NCI-H1694 treated with DMSO at 0.1 percent for 48 hours (cell line): Measurements from ENCODE around the gene DSTN.

Experiments used
- DNase-seq: peaks from one replicate; lab custom pipeline; 2025; lab: John Stamatoyannopoulos, UW

Gene DSTN

DNA sequence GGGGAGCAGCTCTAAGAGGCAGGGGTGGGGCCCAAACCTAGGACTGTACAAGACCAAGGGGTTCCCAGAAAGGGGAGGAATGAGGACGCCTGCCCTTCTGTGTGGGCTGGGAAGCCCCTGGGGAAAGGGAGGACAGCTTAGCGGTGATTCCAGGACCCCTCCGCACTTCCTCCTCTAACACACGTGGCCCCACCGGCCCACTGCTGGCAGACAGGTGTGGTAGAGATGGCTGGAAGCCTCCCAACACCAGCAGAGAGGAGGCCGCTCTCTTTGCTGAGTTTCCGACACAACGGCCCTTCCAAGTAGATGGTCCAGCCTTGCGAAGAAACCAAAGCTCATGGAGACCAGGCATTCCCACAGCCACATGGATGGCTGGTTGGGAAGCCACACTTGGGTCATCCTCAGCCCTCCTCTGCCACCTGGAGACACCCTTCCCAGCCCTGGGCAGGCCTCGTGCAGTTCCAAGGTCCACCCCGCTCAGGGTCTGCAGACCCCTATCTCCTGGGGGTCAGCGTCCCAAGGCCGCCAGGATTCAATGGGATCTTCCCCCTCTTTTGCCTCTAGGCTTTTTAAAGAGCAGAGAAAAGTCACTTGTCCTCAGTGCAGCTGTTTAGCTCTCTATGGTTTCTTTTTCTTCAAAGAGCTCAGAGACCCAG, 68.2 kb downstream of the DSTN start:
- no peak for DNase-seq

DNA sequence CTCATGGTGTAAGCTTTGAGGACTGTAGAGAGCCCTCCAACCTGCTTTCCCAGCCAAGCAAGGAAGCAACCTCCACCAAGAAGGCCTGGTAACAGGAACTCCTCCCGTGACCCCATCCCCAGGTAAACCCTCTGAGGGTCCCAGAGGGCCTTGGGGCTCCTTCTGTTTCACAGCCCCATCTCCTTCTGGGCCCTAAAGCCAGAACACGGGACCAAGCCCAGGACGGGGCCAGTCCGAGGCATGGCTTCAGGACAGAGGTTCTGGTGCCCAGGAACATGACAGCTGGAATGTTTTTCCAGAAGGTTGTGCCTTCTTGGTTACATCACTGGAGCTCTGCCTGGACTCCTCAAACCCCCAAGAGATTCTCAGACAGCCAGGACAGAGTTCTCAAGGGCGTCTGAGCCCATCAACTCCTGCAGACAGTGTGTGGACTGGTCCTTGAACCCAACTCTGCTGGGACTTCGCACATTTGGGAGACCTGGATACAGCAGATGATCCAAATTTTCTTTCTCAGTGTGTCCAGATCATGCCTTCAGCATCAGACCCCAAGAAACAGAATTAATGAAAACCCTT, 69.0 kb downstream of the DSTN start:
- DNase-seq: no peak

DNA sequence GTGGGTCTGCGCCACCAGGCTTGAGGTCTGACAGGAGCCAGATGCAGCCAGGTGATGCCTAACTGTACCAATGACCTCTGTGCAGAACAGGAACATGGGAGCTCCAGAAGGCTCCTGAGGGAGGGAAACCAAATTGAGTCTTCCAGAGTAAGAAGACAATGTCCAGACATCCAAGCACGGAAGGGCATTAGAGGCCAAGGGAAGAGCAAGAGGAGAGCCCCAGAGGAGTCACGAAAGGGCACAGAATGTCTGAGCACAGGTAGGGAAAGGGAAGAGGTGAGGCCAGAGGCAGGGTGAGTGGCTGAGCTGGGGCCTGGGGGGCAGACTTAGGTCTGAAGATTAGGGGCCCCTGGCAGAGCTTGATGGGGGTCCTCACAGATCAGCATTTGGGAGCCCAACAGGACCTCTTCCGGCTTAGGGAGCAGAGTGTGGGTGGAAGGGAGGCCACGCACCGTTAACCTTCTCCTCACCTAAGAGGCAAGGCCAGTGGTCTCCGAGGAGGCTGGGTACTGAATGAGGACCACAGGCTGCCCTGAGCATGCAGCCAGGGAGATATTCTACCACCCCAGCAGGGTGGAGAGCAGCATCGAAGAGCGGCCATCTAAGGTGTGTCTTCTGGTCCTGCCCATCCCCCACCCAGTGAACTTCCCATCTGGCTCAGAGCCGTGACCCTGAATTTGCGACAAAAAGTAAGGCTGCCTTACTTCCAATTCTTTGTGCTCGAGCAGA, 70.4 kb downstream of the DSTN start:
- DNase-seq: no peak

DNA sequence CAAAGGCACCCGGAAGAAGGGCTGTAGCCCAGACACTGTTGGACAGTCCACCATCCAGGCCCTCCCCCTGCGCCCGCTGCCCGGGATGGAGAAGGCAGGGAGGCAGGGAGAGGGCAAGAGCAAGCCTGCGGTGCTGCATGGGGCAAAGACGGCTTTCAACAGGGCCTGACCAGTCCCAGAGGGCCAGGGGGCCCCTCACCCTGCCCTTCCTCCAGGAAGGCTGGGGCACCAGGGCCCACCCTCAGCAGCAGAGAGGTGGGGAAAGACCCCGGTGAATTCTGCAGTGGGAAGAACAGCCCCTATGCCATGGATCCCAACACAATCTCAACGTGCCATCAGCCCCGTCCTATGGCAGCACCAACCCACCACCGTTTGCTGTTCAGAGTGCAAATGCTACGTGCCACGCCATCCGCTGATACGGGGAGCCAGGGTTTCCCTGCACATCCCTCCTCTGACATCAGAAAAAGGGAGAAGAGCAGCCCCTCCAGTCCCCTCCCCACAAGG, 71.1 kb downstream of the DSTN start:
- DNase-seq: no peak

- no peak for DNase-seq
These were observed 71.7 kb downstream of the DSTN start for GRCh38 chr20:17641520-17641964.

- no peak for DNase-seq
These were observed 72.1 kb downstream of the DSTN start for GRCh38 chr20:17641993-17642392.

DNA sequence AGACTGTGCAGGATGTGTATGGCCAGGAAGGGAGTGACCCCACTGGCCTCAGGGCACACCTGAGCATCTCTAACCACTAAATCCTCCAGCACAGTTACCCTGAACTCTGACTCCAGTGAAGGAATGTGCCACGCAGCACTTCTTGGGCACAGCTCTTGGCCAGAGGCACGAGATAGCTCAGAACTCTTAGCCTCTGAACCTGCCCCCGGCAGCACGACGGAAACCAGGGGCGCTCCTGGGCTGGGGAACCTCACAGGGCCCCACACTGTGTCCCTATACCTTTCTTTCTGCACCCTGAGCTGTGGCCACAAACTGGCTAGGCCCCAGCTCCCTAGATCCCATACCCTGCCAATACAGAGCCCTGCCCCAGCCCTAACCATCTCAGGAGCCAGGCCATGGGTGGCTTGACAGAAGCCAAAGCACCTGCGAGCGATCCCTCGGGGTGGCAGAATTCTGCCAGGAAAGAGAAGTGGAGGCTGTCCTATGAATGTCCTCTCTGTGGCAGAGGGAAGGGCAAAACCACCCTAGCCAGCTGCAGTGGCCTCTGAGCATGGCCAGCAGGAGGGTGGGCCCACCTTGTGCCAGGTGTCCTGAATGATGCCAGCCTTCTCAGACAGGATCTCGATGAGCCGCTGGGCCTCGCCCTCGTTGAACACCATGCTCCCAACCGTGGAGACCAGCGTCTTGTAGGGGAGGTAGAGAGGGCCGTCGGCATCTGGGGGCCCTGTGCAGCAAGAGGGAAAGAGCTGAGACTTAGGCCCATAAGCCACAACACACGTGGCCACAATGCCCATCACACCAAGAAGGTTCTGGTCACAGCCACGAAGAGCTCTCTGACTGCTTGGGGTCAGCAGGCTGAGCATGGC, 72.8 kb downstream of the DSTN start:
- no peak for DNase-seq

DNA sequence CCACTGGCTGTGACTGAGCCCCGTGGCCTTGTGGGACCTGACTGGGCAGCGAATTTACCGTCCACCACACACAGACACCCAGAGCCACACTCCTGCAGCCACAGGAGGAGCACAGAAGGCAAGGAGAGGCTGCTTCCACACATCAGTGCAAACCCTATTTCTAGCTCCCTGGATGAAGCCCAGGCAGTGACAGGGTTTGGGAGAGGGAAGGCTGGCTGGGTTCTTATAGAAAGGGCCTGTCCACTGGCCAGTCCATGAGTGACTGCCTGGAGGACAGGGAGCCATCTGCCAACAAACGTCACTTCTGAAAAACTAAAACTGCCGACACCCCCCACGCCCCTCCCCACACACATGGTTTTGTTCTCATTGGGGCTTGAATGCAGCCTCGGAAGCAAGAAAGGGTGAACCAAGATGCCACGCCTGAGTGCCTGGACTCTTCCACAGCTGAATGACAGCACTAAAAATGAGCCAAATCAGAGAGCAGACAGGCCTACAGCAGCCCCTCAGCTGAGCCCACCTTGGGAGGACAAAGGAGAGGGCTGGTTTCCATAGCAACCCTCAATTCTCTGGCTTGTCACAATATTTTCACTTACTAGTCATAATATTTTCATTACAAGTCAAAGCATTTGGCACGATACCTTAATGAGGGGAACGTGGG, 73.8 kb downstream of the DSTN start:
- DNase-seq: no peak

DNA sequence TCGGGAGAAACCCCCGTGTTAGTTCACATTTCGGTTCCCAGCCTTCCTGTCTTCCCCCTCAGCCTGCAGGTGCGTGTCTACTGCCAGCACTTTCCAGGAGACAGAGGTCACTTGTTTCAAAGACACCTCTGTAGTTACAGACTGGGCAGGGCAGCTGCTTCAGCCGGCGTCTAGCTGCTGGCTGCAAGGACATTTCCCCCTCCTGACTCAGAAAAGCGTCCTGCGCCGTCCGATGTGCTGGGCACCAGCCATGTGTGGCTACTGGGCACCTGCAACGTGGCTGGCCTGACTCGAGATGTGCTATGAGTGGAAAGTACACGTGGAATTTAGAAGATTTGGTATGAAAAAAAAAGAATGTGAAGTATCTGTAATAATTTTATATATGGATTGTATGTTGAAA, 74.6 kb downstream of the DSTN start:
- DNase-seq: no peak

DNA sequence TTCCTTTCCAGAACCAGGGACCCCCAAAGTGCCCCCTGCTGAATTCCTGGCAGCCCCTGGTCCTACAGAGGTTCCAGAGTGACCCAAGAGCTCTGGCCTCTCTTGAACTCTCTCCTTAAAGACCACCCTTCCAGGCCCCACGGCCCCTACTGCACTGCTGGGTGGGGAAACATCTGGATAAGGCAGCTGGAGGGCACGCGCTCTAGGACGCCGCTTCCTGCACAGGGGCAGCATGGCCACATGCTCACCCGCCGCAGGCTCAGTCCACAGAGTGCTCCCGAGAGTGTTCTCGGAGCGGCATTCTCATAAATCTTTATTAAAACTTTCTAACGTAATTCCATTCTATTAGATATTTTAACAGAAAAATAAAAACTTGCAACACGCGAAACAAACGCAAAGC, 75.1 kb downstream of the DSTN start:
- no peak for DNase-seq

- no peak for DNase-seq
These were observed 75.8 kb downstream of the DSTN start for GRCh38 chr20:17645546-17646208.

- no peak for DNase-seq
These were observed 76.5 kb downstream of the DSTN start for GRCh38 chr20:17646209-17646960.

GRCh38 chr20:17646961-17647301, 77.1 kb downstream of the DSTN start:
- no peak for DNase-seq

GRCh38 chr20:17647391-17648314, 77.8 kb downstream of the DSTN start:
- no peak for DNase-seq

GRCh38 chr20:17648315-17648646, 78.4 kb downstream of the DSTN start:
- no peak for DNase-seq

GRCh38 chr20:17648791-17649730, 79.2 kb downstream of the DSTN start:
- DNase-seq: no peak

GRCh38 chr20:17650301-17651128, 80.6 kb downstream of the DSTN start:
- DNase-seq: no peak
